ENCODE measurements around the gene VRK2.
A peak's percentile ranks its signal among the peaks of the same experiment; 100 is the strongest.

The VRK2 gene

DNA sequence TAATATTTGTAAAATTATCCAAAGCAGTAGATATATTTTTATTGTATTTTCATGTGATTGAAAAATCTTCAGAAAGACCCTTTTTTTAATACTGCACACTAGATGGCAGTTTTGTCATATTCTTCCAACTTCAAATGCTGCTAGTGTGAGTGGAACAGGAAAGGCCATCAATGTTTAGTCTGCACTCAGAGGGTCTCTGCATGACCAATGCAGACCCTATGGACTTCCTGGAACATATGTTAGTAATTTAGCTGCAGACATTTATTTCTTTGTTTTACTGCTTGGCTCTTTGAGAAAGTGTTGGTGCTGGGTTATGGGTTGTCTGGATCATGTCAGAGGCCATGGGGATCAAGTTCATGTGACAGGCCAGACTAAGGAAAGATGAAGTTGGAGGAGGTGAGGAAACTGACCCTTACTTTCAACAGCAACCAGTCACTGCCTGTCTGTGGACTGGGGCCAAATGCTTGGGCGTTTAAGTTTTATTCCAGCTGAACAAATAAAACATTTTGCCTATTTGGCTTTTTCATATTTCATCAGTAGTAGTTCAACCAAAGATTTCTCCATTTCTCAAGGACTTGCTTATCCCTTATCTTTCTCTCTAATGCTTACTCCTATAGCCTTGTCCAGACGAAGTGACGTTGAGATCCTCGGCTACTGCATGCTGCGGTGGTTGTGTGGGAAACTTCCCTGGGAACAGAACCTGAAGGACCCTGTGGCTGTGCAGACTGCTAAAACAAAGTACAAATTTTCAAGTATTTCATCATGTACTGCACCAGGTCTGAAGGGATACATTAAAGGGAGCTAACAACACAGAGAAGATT lies 84.8 kb downstream of the VRK2 start:
- DNase-seq (ENCODE audit: low read depth): no peak
- no peak overlapping the region for H3K4me3 ChIP-seq (ENCODE audit: control insufficient read depth, low read depth, low read length)
- TF ChIP-seq, protein P1, sequence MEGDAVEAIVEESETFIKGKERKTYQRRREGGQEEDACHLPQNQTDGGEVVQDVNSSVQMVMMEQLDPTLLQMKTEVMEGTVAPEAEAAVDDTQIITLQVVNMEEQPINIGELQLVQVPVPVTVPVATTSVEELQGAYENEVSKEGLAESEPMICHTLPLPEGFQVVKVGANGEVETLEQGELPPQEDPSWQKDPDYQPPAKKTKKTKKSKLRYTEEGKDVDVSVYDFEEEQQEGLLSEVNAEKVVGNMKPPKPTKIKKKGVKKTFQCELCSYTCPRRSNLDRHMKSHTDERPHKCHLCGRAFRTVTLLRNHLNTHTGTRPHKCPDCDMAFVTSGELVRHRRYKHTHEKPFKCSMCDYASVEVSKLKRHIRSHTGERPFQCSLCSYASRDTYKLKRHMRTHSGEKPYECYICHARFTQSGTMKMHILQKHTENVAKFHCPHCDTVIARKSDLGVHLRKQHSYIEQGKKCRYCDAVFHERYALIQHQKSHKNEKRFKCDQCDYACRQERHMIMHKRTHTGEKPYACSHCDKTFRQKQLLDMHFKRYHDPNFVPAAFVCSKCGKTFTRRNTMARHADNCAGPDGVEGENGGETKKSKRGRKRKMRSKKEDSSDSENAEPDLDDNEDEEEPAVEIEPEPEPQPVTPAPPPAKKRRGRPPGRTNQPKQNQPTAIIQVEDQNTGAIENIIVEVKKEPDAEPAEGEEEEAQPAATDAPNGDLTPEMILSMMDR (IDR thresholded peaks at IDR 0.05; ENCODE audit: control insufficient read depth, insufficient read depth, low read depth, low read length, missing control alignments): peak; percentile 44

DNA sequence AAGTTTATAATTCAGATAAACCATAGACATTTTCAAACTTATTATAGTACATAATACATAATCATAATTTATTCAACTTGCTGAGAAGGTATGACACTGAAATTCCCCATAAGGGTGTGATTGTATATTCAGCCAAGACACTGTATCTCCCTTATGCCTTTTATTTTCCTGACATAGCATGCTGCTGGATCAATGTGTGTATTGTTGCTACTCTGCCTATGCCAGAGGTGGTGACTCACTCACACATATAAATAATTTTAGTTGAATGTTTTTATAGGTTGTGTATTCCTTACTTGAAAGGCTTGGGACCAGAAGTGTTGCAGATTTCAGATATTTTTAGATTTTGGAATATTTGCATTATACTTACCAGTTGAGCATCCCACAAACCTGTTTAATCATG lies 86.8 kb downstream of the VRK2 start:
- no peak overlapping the region for H3K4me3 ChIP-seq (ENCODE audit: control insufficient read depth, low read depth, low read length)
- TF ChIP-seq, protein P1 (IDR thresholded peaks at IDR 0.05; ENCODE audit: control insufficient read depth, insufficient read depth, low read depth, low read length, missing control alignments): no peak
- DNase-seq (ENCODE audit: low read depth): no peak

DNA sequence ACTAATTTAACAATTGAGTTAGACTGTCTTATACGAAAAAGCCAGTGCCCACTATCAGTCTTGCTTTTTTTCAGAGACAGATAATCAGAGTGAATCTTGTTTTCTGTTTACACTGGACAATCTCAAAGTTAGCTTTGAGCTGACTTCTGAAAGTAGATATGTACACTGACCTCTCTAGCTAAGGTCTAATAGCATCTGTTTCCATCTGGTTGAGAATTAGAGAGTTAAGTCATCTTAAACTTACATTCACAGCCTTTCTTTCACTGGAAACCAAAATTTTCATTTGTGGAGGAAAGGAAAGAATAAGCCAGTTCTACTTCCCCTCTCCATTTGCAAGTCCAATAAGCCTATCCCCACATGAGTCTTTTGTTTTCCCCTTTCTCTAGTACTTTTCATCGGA lies 89.3 kb downstream of the VRK2 start:
- no peak for DNase-seq (ENCODE audit: low read depth)
- TF ChIP-seq, protein P1 (IDR thresholded peaks at IDR 0.05; ENCODE audit: control insufficient read depth, insufficient read depth, low read depth, low read length, missing control alignments): no peak
- H3K4me3 ChIP-seq (ENCODE audit: control insufficient read depth, low read depth, low read length): no peak overlapping the region

DNA sequence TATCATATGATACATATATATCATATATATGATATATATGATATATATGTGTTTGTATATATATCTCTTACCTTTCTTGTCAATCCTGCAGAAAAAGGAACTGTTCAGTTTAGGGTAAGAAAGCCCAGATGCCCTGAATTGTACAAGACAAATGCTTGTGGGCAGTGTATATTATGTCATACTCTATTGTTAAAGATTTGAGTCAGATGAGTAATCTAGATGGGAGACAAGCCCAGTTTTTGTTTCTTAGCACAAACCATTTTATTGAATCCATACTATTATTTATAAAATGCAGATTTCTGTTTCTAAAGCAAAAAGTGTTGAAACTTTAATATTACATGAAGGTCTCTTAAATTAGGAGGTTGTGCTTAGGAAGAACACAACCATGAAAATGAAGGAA lies 90.6 kb downstream of the VRK2 start:
- TF ChIP-seq, protein P1 (IDR thresholded peaks at IDR 0.05; ENCODE audit: control insufficient read depth, insufficient read depth, low read depth, low read length, missing control alignments): no peak
- no peak for DNase-seq (ENCODE audit: low read depth)
- H3K4me3 ChIP-seq (ENCODE audit: control insufficient read depth, low read depth, low read length): no peak overlapping the region

DNA sequence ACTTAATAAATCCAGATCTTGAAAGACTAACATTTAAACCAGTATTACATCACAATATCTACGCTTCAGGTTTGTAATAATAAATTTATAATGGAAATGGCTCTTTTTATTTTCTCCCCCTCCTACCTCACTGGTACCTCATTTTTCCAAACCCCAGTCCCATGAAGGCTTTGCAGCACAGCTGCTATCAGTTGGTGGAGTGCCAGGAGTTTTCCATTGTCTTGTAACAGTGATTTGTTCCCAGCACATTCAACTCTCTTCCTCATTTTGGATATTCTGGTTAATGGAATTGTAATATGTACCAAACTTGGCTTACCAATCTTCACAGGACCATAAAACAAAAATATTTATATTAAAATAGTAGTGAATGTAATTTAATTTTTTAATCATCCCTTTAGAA lies 91.2 kb downstream of the VRK2 start:
- TF ChIP-seq, protein P1 (IDR thresholded peaks at IDR 0.05; ENCODE audit: control insufficient read depth, insufficient read depth, low read depth, low read length, missing control alignments): no peak
- no peak overlapping the region for H3K4me3 ChIP-seq (ENCODE audit: control insufficient read depth, low read depth, low read length)
- DNase-seq (ENCODE audit: low read depth): no peak

DNA sequence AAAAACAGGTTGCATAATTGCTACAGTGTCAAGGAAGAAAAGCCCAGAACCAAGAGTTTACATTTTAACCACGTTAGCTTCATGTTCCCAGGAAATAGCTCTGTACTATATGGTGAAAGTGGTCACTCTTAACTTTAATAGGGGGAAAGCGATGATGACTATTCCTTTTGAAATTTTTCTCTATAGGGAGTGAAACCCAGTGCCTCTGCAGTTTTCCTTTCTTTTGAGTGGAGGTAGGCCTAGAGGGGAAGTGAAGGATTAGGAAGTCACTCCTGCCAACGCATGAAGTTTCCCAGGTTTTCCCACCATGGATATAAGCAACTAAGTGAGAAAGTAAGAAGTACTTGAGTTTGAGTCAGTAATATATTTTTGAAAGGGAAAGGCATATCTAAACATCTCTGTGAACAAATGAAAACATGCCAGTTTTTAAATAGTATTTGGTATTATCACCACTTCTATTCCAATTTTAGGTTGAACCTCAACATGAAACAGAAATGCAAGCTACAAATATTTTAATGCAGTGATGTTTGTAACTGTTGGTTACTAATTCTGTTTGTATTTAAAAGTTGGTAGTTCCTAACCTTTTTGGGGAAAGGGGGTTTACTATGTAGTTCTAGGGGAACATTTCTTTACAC lies 91.9 kb downstream of the VRK2 start:
- DNase-seq (ENCODE audit: low read depth): no peak
- TF ChIP-seq, protein P1 (IDR thresholded peaks at IDR 0.05; ENCODE audit: control insufficient read depth, insufficient read depth, low read depth, low read length, missing control alignments): no peak
- no peak overlapping the region for H3K4me3 ChIP-seq (ENCODE audit: control insufficient read depth, low read depth, low read length)

All from AG09309 (cell line).